ENCODE data around the gene MLLT1.

The MLLT1 gene

GRCh38 chr19:6212403-6213265, 67.1 kb downstream of the MLLT1 start:
- Histone ChIP-seq H2AFZ (ENCODE audit: low read depth, low read length, severe bottlenecking) (no peak overlapping the region), H3K79me2 (ENCODE audit: insufficient read depth, low read length) (no peaks in the 10 kb centered on the region), H3K4me3 (ENCODE audit: insufficient read depth, low read length, poor library complexity, severe bottlenecking) (no peak overlapping the region), H3K36me3 (ENCODE audit: low read length) (no peaks in the 10 kb centered on the region), H3K27ac (ENCODE audit: low read depth, low read length) (no peak overlapping the region), H3K9me3 (ENCODE audit: insufficient read depth, low read length) (no peaks in the 10 kb centered on the region), H3K4me2 (ENCODE audit: low read depth, low read length, poor library complexity, severe bottlenecking) (no peak overlapping the region), H4K20me1 (ENCODE audit: low read depth, low read length) (no peaks in the 10 kb centered on the region), H3K9ac (ENCODE audit: low read length) (no peak overlapping the region), H3K27me3 (ENCODE audit: low read length) (no peaks in the 10 kb centered on the region), H3F3A (ENCODE audit: insufficient read depth) (no peaks in the 10 kb centered on the region), H3K9me2 (replicated peaks; ENCODE audit: insufficient read depth, low read length) (no peaks in the 10 kb centered on the region)
- TF ChIP-seq CTCF (IDR thresholded peaks at IDR 0.05; ENCODE audit: insufficient read depth, low read length, poor library complexity, severe bottlenecking), result no peak

GRCh38 chr19:6211632-6212402, 68.0 kb downstream of the MLLT1 start:
- Histone ChIP-seq H3K79me2 (ENCODE audit: insufficient read depth, low read length) (no peaks in the 10 kb centered on the region), H3K36me3 (ENCODE audit: low read length) (no peaks in the 10 kb centered on the region), H4K20me1 (ENCODE audit: low read depth, low read length) (no peaks in the 10 kb centered on the region), H3K9me2 (replicated peaks; ENCODE audit: insufficient read depth, low read length) (no peaks in the 10 kb centered on the region), H3K27ac (ENCODE audit: low read depth, low read length) (no peak overlapping the region), H3K27me3 (ENCODE audit: low read length) (no peaks in the 10 kb centered on the region), H3K9ac (ENCODE audit: low read length) (no peak overlapping the region), H3F3A (ENCODE audit: insufficient read depth) (no peaks in the 10 kb centered on the region), H3K9me3 (ENCODE audit: insufficient read depth, low read length) (no peaks in the 10 kb centered on the region), H3K4me3 (ENCODE audit: insufficient read depth, low read length, poor library complexity, severe bottlenecking) (no peak overlapping the region), H3K4me2 (ENCODE audit: low read depth, low read length, poor library complexity, severe bottlenecking) (no peak overlapping the region), H2AFZ (ENCODE audit: low read depth, low read length, severe bottlenecking) (no peak overlapping the region)
- TF ChIP-seq EZH2phosphoT487 (conservative IDR thresholded peaks at IDR 0.05; ENCODE audit: low read length) (no peak), CTCF (IDR thresholded peaks at IDR 0.05; ENCODE audit: insufficient read depth, low read length, poor library complexity, severe bottlenecking) (no peak)

- H3K27ac ChIP-seq (ENCODE audit: low read depth, low read length), result no peak overlapping the region
- H3K4me3 ChIP-seq (ENCODE audit: insufficient read depth, low read length, poor library complexity, severe bottlenecking), result no peak overlapping the region
- H3K9ac ChIP-seq (ENCODE audit: low read length), result no peak overlapping the region
- no peaks in the 10 kb centered on the region for H3K9me2 ChIP-seq (replicated peaks; ENCODE audit: insufficient read depth, low read length)
- H3F3A ChIP-seq (ENCODE audit: insufficient read depth), result 0 out of 2 replicates have a peak, but pooled peaks cover 4% of the 10 kb centered on the region
- H3K9me3 ChIP-seq (ENCODE audit: insufficient read depth, low read length), result no peaks in the 10 kb centered on the region
- no peaks in the 10 kb centered on the region for H3K79me2 ChIP-seq (ENCODE audit: insufficient read depth, low read length)
- H2AFZ ChIP-seq (ENCODE audit: low read depth, low read length, severe bottlenecking), result no peak overlapping the region
- H3K27me3 ChIP-seq (ENCODE audit: low read length), result no peaks in the 10 kb centered on the region
- H3K4me2 ChIP-seq (ENCODE audit: low read depth, low read length, poor library complexity, severe bottlenecking), result no peak overlapping the region
- no peaks in the 10 kb centered on the region for H3K36me3 ChIP-seq (ENCODE audit: low read length)
- H4K20me1 ChIP-seq (ENCODE audit: low read depth, low read length), result no peaks in the 10 kb centered on the region
- TF ChIP-seq CTCF (IDR thresholded peaks at IDR 0.05; ENCODE audit: insufficient read depth, low read length, poor library complexity, severe bottlenecking), result no peak
- no peak for TF ChIP-seq EZH2phosphoT487 (conservative IDR thresholded peaks at IDR 0.05; ENCODE audit: low read length)
These were observed 68.8 kb downstream of the MLLT1 start for GRCh38 chr19:6210721-6211600.
